H9 (cell line): Measurements from ENCODE around the gene POLK. TPM values are rescaled to one million over a fixed set of nuclear protein-coding genes. Genes with fewer than 3 reads are reported as not detected.

Experiments
- DNase-seq: peaks from one replicate; pipeline ENCODE4 v3.0.0-alpha.2; 2017
- H2AFZ ChIP-seq: one replicate; pipeline ENCODE4 v1.6.1; 2013; ENCODE audit warnings: mild to moderate bottlenecking, low read length, control low read depth, moderate library complexity
- H2AK5ac ChIP-seq: 2 replicates; pipeline ENCODE4 v1.6.1; 2013; ENCODE audit warnings: low read length, control low read depth, mixed read lengths; ENCODE audit not compliant: insufficient read length
- H2BK120ac ChIP-seq: one replicate; pipeline ENCODE4 v1.6.1; 2013; ENCODE audit warnings: low read depth, mild to moderate bottlenecking, low read length, control low read depth, inconsistent platforms; ENCODE audit not compliant: poor library complexity, severe bottlenecking
- H2BK12ac ChIP-seq: 2 replicates; pipeline ENCODE4 v1.6.1; 2013; ENCODE audit warnings: low read length, control low read depth, mixed read lengths, low read depth; ENCODE audit not compliant: insufficient read length
- H2BK15ac ChIP-seq: 2 replicates; pipeline ENCODE4 v1.6.1; 2013; ENCODE audit warnings: low read depth, low read length, control low read depth
- H2BK20ac ChIP-seq: one replicate; pipeline ENCODE4 v1.6.1; 2013; ENCODE audit warnings: low read depth, mild to moderate bottlenecking, low read length, control low read depth, inconsistent platforms; ENCODE audit not compliant: poor library complexity, severe bottlenecking
- H2BK5ac ChIP-seq: 2 replicates; pipeline ENCODE4 v1.6.1; 2013; ENCODE audit warnings: low read length, control low read depth, mixed read lengths; ENCODE audit not compliant: insufficient read length
- H3K14ac ChIP-seq: 2 replicates; pipeline ENCODE4 v1.6.1; 2013; ENCODE audit warnings: low read length, control low read depth; ENCODE audit not compliant: insufficient read depth
- H3K18ac ChIP-seq: 2 replicates; pipeline ENCODE4 v1.6.1; 2013; ENCODE audit warnings: low read depth, mild to moderate bottlenecking, mixed read lengths, low read length, control low read depth; ENCODE audit not compliant: insufficient read length
- H3K23ac ChIP-seq: 2 replicates; pipeline ENCODE4 v1.6.1; 2013; ENCODE audit warnings: low read length, control low read depth, mixed read lengths, low read depth; ENCODE audit not compliant: insufficient read length
- H3K23me2 ChIP-seq: 2 replicates; pipeline ENCODE4 v1.6.1; 2013; ENCODE audit warnings: low read depth, mild to moderate bottlenecking, mixed read lengths, low read length, control low read depth; ENCODE audit not compliant: insufficient read length, poor library complexity, severe bottlenecking
- H3K27ac ChIP-seq: 2 replicates; pipeline ENCODE4 v1.5.1; 2013; ENCODE audit warnings: low read length, control low read depth, mixed read lengths, low read depth; ENCODE audit not compliant: insufficient read length
- H3K27me3 ChIP-seq: 2 replicates; pipeline ENCODE4 v1.6.1; 2013; ENCODE audit warnings: low read length, control low read depth, inconsistent platforms; ENCODE audit not compliant: insufficient read depth
- H3K4ac ChIP-seq: 2 replicates; pipeline ENCODE4 v1.6.1; 2013; ENCODE audit warnings: low read depth, mild to moderate bottlenecking, control low read depth, inconsistent platforms, low read length, moderate library complexity
- H3K4me1 ChIP-seq: 2 replicates; pipeline ENCODE4 v1.6.1; 2013; ENCODE audit warnings: low read length, control low read depth, inconsistent platforms; ENCODE audit not compliant: insufficient read depth
- H3K4me2 ChIP-seq: 2 replicates; pipeline ENCODE4 v1.6.1; 2013; ENCODE audit warnings: low read length, control low read depth, mixed read lengths; ENCODE audit not compliant: insufficient read length, insufficient read depth
- H3K56ac ChIP-seq: 2 replicates; pipeline ENCODE4 v1.6.1; 2013; ENCODE audit warnings: low read depth, mild to moderate bottlenecking, mixed read lengths, low read length, control low read depth; ENCODE audit not compliant: insufficient read length
- H3K79me1 ChIP-seq: 2 replicates; pipeline ENCODE4 v1.6.1; 2013; ENCODE audit warnings: low read depth, mild to moderate bottlenecking, moderate library complexity, low read length, control low read depth, inconsistent platforms; ENCODE audit not compliant: insufficient read depth, poor library complexity, severe bottlenecking
- H3K79me2 ChIP-seq: 2 replicates; pipeline ENCODE4 v1.6.1; 2013; ENCODE audit warnings: low read length, control low read depth, inconsistent platforms; ENCODE audit not compliant: insufficient read depth
- H3K9ac ChIP-seq: 2 replicates; pipeline ENCODE4 v1.6.1; 2013; ENCODE audit warnings: low read length, control low read depth, mixed read lengths; ENCODE audit not compliant: insufficient read length; ENCODE audit errors: extremely low read depth
- H3K9me3 ChIP-seq: one replicate; pipeline ENCODE4 v1.6.1; 2013; ENCODE audit warnings: low read depth, low read length, inconsistent platforms; ENCODE audit not compliant: control insufficient read depth
- H3T11ph ChIP-seq: one replicate; pipeline ENCODE4 v1.6.1; 2013; ENCODE audit warnings: mild to moderate bottlenecking, low read length, control low read depth, inconsistent platforms
- H4K20me1 ChIP-seq: one replicate; pipeline ENCODE4 v1.6.1; 2013; ENCODE audit not compliant: control insufficient read depth, insufficient read length, insufficient read depth
- H4K5ac ChIP-seq: 2 replicates; pipeline ENCODE4 v1.6.1; 2013; ENCODE audit warnings: low read depth, mild to moderate bottlenecking, mixed read lengths, low read length, control low read depth; ENCODE audit not compliant: insufficient read length
- H4K8ac ChIP-seq: replicated peaks from 2 replicates; pipeline ENCODE4 v1.6.1; 2013; ENCODE audit warnings: low read length, control low read depth, mixed read lengths, low read depth; ENCODE audit not compliant: insufficient read length
- H4K91ac ChIP-seq: 2 replicates; pipeline ENCODE4 v1.6.1; 2013; ENCODE audit warnings: low read depth, mild to moderate bottlenecking, moderate library complexity, mixed read lengths, low read length, control low read depth; ENCODE audit not compliant: insufficient read length
- H3K27ac Mint-ChIP-seq, 3 experiments: 2 replicates in 2 of 3; 3 replicates in 1 of 3; pipeline ENCODE4 v1.8.0; 2020 to 2021; ENCODE audit warnings: mixed read lengths in 3 of 3, mild to moderate bottlenecking in 1 of 3, moderate library complexity in 1 of 3
- H3K27me3 Mint-ChIP-seq: 2 replicates; pipeline ENCODE4 v1.8.0; 2021; ENCODE audit warnings: low read depth, mild to moderate bottlenecking, moderate library complexity, mixed read lengths
- H3K36me3 Mint-ChIP-seq, 3 experiments: 2 replicates in 2 of 3; 3 replicates in 1 of 3; pipeline ENCODE4 v1.8.0; 2020 to 2021; ENCODE audit warnings: low read depth in 3 of 3, mixed read lengths in 3 of 3; ENCODE audit not compliant: insufficient read depth in 1 of 3
- H3K4me1 Mint-ChIP-seq, 2 experiments: 2 replicates each; pipeline ENCODE4 v1.8.0; 2020; ENCODE audit warnings: mixed read lengths in 2 of 2
- H3K4me3 Mint-ChIP-seq, 2 experiments: 2 replicates in 1 of 2; 3 replicates in 1 of 2; pipeline ENCODE4 v1.8.0; 2020 to 2021; ENCODE audit warnings: mild to moderate bottlenecking in 2 of 2, mixed read lengths in 2 of 2, moderate library complexity in 1 of 2
- H3K9me3 Mint-ChIP-seq, 2 experiments: 2 replicates in 1 of 2; 3 replicates in 1 of 2; pipeline ENCODE4 v1.8.0; 2020; ENCODE audit warnings: mild to moderate bottlenecking in 2 of 2, mixed read lengths in 2 of 2, moderate library complexity in 1 of 2
- WGBS: extraction: QIAGEN DNeasy Blood & Tissue Kit; methylation state at CpG from one replicate; pipeline ENCODE4 v1.1.7; 2013; ENCODE audit warnings: missing lambda C conversion rate, low lambda C conversion rate, mixed read lengths; ENCODE audit not compliant: insufficient read length; ENCODE audit errors: extremely low coverage; 5-methylcytosine and 5-hydroxymethylcytosine counted together
- total RNA-seq: library from RNA; stranded (reverse); gene quantifications from 2 replicates; pipeline ENCODE4 v1.2.1, GENCODE V29; 2021
- TF ChIP-seq, protein P1 (sequence below): fragments of 200-600 bp; sonication (generic); conservative IDR thresholded peaks from 3 replicates; pipeline ENCODE4 v1.8.0; 2021; ENCODE audit warnings: antibody characterized with exemption, mild to moderate bottlenecking

POLK gene
- total RNA-seq, 1 experiment from 2014 or later = 7.6 TPM

DNA sequence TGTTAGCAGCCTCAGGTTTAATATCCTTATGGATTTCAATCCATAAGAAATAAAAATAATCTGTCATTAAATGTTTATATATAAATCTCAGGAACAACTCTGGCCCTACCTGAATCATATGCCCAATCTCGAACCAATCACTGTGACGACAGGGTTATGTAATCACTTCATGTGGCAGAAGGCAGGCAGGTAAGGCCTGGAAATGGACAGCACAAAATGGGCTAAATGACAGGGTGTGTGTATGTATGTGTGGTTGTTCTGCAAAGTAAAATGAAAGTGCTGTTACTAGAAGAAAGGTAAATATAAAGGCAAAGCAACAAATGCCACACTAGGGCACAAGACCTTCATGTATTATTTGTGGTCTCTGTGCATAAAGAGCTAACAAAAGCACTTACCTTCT is 119.2 kb downstream of the POLK start:
- no peaks in the 10 kb centered on the region for H3K79me1 ChIP-seq
- no peaks in the 10 kb centered on the region for H3K4me1 ChIP-seq
- H4K8ac ChIP-seq = no peak overlapping the region
- no CpG with 5 or more reads among the region's 2 CpGs for WGBS
- TF ChIP-seq, protein P1, sequence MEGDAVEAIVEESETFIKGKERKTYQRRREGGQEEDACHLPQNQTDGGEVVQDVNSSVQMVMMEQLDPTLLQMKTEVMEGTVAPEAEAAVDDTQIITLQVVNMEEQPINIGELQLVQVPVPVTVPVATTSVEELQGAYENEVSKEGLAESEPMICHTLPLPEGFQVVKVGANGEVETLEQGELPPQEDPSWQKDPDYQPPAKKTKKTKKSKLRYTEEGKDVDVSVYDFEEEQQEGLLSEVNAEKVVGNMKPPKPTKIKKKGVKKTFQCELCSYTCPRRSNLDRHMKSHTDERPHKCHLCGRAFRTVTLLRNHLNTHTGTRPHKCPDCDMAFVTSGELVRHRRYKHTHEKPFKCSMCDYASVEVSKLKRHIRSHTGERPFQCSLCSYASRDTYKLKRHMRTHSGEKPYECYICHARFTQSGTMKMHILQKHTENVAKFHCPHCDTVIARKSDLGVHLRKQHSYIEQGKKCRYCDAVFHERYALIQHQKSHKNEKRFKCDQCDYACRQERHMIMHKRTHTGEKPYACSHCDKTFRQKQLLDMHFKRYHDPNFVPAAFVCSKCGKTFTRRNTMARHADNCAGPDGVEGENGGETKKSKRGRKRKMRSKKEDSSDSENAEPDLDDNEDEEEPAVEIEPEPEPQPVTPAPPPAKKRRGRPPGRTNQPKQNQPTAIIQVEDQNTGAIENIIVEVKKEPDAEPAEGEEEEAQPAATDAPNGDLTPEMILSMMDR = no peak
- no peak overlapping the region for H4K91ac ChIP-seq
- no peak overlapping the region for H3T11ph ChIP-seq
- no peak overlapping the region for H3K4me2 ChIP-seq
- no peak for DNase-seq
- H2AFZ ChIP-seq = no peak overlapping the region
- H2BK12ac ChIP-seq = no peak overlapping the region
- no peaks in the 10 kb centered on the region for H3K79me2 ChIP-seq
- H2BK120ac ChIP-seq = no peak overlapping the region
- H3K27ac ChIP-seq = no peak overlapping the region
- no peak overlapping the region for H2BK20ac ChIP-seq
- peaks cover 2% of the 10 kb centered on the region; the same call in 1 of the 2 replicates for H3K27me3 ChIP-seq
- H2BK15ac ChIP-seq = no peak overlapping the region
- Mint-ChIP-seq H3K4me3 (no peak overlapping the region), H3K36me3 (no peaks in the 10 kb centered on the region; a peak in 1 of 7 replicates), H3K27me3 (no peaks in the 10 kb centered on the region), H3K27ac (no peak overlapping the region), H3K4me1 (peaks cover 5% of the 10 kb centered on the region in 2 experiments; a peak in 3 of 4 replicates), H3K9me3 (no peaks in the 10 kb centered on the region; a peak in 1 of 5 replicates)
- H3K9ac ChIP-seq = no peak overlapping the region
- H3K9me3 ChIP-seq = no peaks in the 10 kb centered on the region
- H3K4ac ChIP-seq = no peak overlapping the region
- no peak overlapping the region for H2AK5ac ChIP-seq
- no peaks in the 10 kb centered on the region for H4K20me1 ChIP-seq
- no peak overlapping the region for H3K14ac ChIP-seq
- no peak overlapping the region for H3K56ac ChIP-seq
- no peak overlapping the region for H4K5ac ChIP-seq
- no peaks in the 10 kb centered on the region for H3K23me2 ChIP-seq
- no peak overlapping the region for H2BK5ac ChIP-seq
- H3K23ac ChIP-seq = no peak overlapping the region
- H3K18ac ChIP-seq = no peak overlapping the region
